Measurements from ENCODE around the gene ZRANB3. TPM values are rescaled to one million over a fixed set of nuclear protein-coding genes. Genes with fewer than 3 reads are reported as not detected.
A peak's percentile ranks its signal among the peaks of the same experiment; 100 is the strongest.
"Not testable (repeated sequence)": the region's sequence is repeated elsewhere in the genome, so short reads cannot be mapped to it uniquely, and the experiment has no call there.

Gene ZRANB3
- total and polyA plus RNA-seq, 7 experiments from 2014 or later, result 4.7 to 7.4 (median 5.6) TPM

- H3K4me1 ChIP-seq (ENCODE audit: control insufficient read depth in 2 of 2, insufficient read depth in 2 of 2, low read length in 2 of 2); H3K9me3 ChIP-seq (ENCODE audit: control insufficient read depth in 2 of 3, low read length in 3 of 3); H3K27ac ChIP-seq (ENCODE audit: low read depth, low read length); H3K27me3 ChIP-seq (ENCODE audit: control insufficient read depth in 2 of 2, insufficient read depth in 2 of 2, low read length in 2 of 2); H3K4me3 Mint-ChIP-seq; POLR2A ChIA-PET; CTCF ChIA-PET; H3K27ac Mint-ChIP-seq; H3K27me3 Mint-ChIP-seq; intact Hi-C loops (cut with micrococcal nuclease); H3K4me3 ChIP-seq (ENCODE audit: low read length); H3K9me3 Mint-ChIP-seq; ATAC-seq; DNase-seq: not testable (repeated sequence)
- peaks cover 6 to 41% (median 22%) of the 10 kb centered on the region in 5 donors for H3K36me3 Mint-ChIP-seq
- H3K4me1 Mint-ChIP-seq, result peaks cover 0 to 19% (median 14%) of the 10 kb centered on the region in 7 donors
- peaks cover 0 to 37% (median 18%) of the 10 kb centered on the region in 3 experiments for H3K36me3 ChIP-seq (ENCODE audit: control insufficient read depth in 2 of 3, insufficient read depth in 3 of 3, low read length in 3 of 3)
Observed at GRCh38 chr2:135121658-135122039, 409.4 kb downstream of the ZRANB3 start.

- Mint-ChIP-seq H3K27ac (peak overlapping the region in 1 of 9 donors; percentile 41), H3K4me1 (peaks cover 0 to 19% (median 14%) of the 10 kb centered on the region in 7 donors), H3K4me3 (no peak overlapping the region), H3K27me3 (no peaks in the 10 kb centered on the region), H3K36me3 (peaks cover 5 to 41% (median 22%) of the 10 kb centered on the region in 5 donors), H3K9me3 (peaks cover 0 to 3% (median 0%) of the 10 kb centered on the region in 11 donors)
- no peak overlapping the region for H3K4me3 ChIP-seq (ENCODE audit: low read length)
- no peaks in the 10 kb centered on the region for H3K9me3 ChIP-seq (ENCODE audit: control insufficient read depth in 2 of 3, low read length in 3 of 3)
- DNase-seq, result no peak
- intact Hi-C loops (cut with micrococcal nuclease), result no loop called here
- no peaks in the 10 kb centered on the region for H3K4me1 ChIP-seq (ENCODE audit: control insufficient read depth in 2 of 2, insufficient read depth in 2 of 2, low read length in 2 of 2)
- no peak overlapping the region for H3K27ac ChIP-seq (ENCODE audit: low read depth, low read length)
- CTCF ChIA-PET, result interaction anchor here (0.7 kb wide), 1 partner anchor 583 kb away, joined by 3 read pairs; no protein-coding TSS in a partner anchor
- peaks cover 0 to 32% (median 15%) of the 10 kb centered on the region in 3 experiments for H3K36me3 ChIP-seq (ENCODE audit: control insufficient read depth in 2 of 3, insufficient read depth in 3 of 3, low read length in 3 of 3)
- no peaks in the 10 kb centered on the region for H3K27me3 ChIP-seq (ENCODE audit: control insufficient read depth in 2 of 2, insufficient read depth in 2 of 2, low read length in 2 of 2)
- POLR2A ChIA-PET, result no interaction called here
- ATAC-seq, result no peak
Observed at GRCh38 chr2:135121016-135121657, 409.9 kb downstream of the ZRANB3 start.

- DNase-seq (no peak), ATAC-seq (no peak)
- H3K27ac Mint-ChIP-seq, result peak overlapping the region in 3 of 9 donors; percentile 16 to 62 (median 21)
- H3K9me3 Mint-ChIP-seq, result peaks cover 0 to 3% (median 0%) of the 10 kb centered on the region in 11 donors
- Histone ChIP-seq H3K36me3 (ENCODE audit: control insufficient read depth in 2 of 3, insufficient read depth in 3 of 3, low read length in 3 of 3) (peaks cover 0 to 34% (median 8%) of the 10 kb centered on the region in 3 experiments), H3K9me3 (ENCODE audit: control insufficient read depth in 2 of 3, low read length in 3 of 3) (no peaks in the 10 kb centered on the region), H3K4me1 (ENCODE audit: control insufficient read depth in 2 of 2, insufficient read depth in 2 of 2, low read length in 2 of 2) (no peaks in the 10 kb centered on the region), H3K27ac (ENCODE audit: low read depth, low read length) (no peak overlapping the region), H3K4me3 (ENCODE audit: low read length) (no peak overlapping the region), H3K27me3 (ENCODE audit: control insufficient read depth in 2 of 2, insufficient read depth in 2 of 2, low read length in 2 of 2) (no peaks in the 10 kb centered on the region)
- no peaks in the 10 kb centered on the region for H3K27me3 Mint-ChIP-seq
- intact Hi-C loops (cut with micrococcal nuclease), result loop anchor here in 1 of 2 donors (10.0 kb wide), 1 partner anchor 115 kb away; no protein-coding TSS in a partner anchor
- ChIA-PET CTCF (no interaction called here), POLR2A (no interaction called here)
- H3K36me3 Mint-ChIP-seq, result peaks cover 4 to 35% (median 18%) of the 10 kb centered on the region in 5 donors
- H3K4me1 Mint-ChIP-seq, result peaks cover 0 to 19% (median 14%) of the 10 kb centered on the region in 7 donors
- H3K4me3 Mint-ChIP-seq, result no peak overlapping the region
Observed at GRCh38 chr2:135119582-135119981, 411.4 kb downstream of the ZRANB3 start.

- Histone ChIP-seq H3K9me3 (ENCODE audit: control insufficient read depth in 2 of 3, low read length in 3 of 3) (no peaks in the 10 kb centered on the region), H3K27me3 (ENCODE audit: control insufficient read depth in 2 of 2, insufficient read depth in 2 of 2, low read length in 2 of 2) (no peaks in the 10 kb centered on the region), H3K4me3 (ENCODE audit: low read length) (no peak overlapping the region), H3K27ac (ENCODE audit: low read depth, low read length) (no peak overlapping the region), H3K4me1 (ENCODE audit: control insufficient read depth in 2 of 2, insufficient read depth in 2 of 2, low read length in 2 of 2) (no peaks in the 10 kb centered on the region), H3K36me3 (ENCODE audit: control insufficient read depth in 2 of 3, insufficient read depth in 3 of 3, low read length in 3 of 3) (peaks cover 0 to 28% (median 21%) of the 10 kb centered on the region in 3 experiments)
- Mint-ChIP-seq H3K4me3 (no peak overlapping the region), H3K27me3 (no peaks in the 10 kb centered on the region), H3K9me3 (peaks cover 0 to 3% (median 0%) of the 10 kb centered on the region in 11 donors), H3K4me1 (peaks cover 0 to 20% (median 14%) of the 10 kb centered on the region in 7 donors), H3K27ac (no peak overlapping the region), H3K36me3 (peaks cover 0 to 44% (median 24%) of the 10 kb centered on the region in 5 donors)
- POLR2A ChIA-PET, result no interaction called here
- intact Hi-C loops (cut with micrococcal nuclease), result loop anchor here in 1 of 2 donors (10.0 kb wide), 1 partner anchor 109 kb away; no protein-coding TSS in a partner anchor
- CTCF ChIA-PET, result no interaction called here
- no peak for ATAC-seq
- DNase-seq, result no peak
Observed at GRCh38 chr2:135113322-135113721, 417.7 kb downstream of the ZRANB3 start.

- peaks cover 0 to 21% (median 13%) of the 10 kb centered on the region in 7 donors for H3K4me1 Mint-ChIP-seq
- H3K36me3 Mint-ChIP-seq, result peaks cover 16 to 55% (median 51%) of the 10 kb centered on the region in 5 donors
- H3K27me3 ChIP-seq (ENCODE audit: control insufficient read depth in 2 of 2, insufficient read depth in 2 of 2, low read length in 2 of 2); ATAC-seq; H3K9me3 ChIP-seq (ENCODE audit: control insufficient read depth in 2 of 3, low read length in 3 of 3); H3K27me3 Mint-ChIP-seq; H3K4me3 Mint-ChIP-seq; DNase-seq; intact Hi-C loops (cut with micrococcal nuclease); H3K4me1 ChIP-seq (ENCODE audit: control insufficient read depth in 2 of 2, insufficient read depth in 2 of 2, low read length in 2 of 2); CTCF ChIA-PET; H3K27ac ChIP-seq (ENCODE audit: low read depth, low read length); H3K27ac Mint-ChIP-seq; H3K4me3 ChIP-seq (ENCODE audit: low read length): not testable (repeated sequence)
- POLR2A ChIA-PET, result interaction anchor here (0.8 kb wide), 1 partner anchor 53 kb away, joined by 3 read pairs; no protein-coding TSS in a partner anchor
- peaks cover 0 to 27% (median 8%) of the 10 kb centered on the region in 11 donors for H3K9me3 Mint-ChIP-seq
- peaks cover 0 to 22% (median 0%) of the 10 kb centered on the region in 3 experiments for H3K36me3 ChIP-seq (ENCODE audit: control insufficient read depth in 2 of 3, insufficient read depth in 3 of 3, low read length in 3 of 3)
Observed at GRCh38 chr2:135105513-135106316, 425.3 kb downstream of the ZRANB3 start.

GRCh38 chr2:135103843-135104242, 427.2 kb downstream of the ZRANB3 start:
- no peaks in the 10 kb centered on the region for H3K4me1 ChIP-seq (ENCODE audit: control insufficient read depth in 2 of 2, insufficient read depth in 2 of 2, low read length in 2 of 2)
- peaks cover 0 to 22% (median 0%) of the 10 kb centered on the region in 3 experiments for H3K36me3 ChIP-seq (ENCODE audit: control insufficient read depth in 2 of 3, insufficient read depth in 3 of 3, low read length in 3 of 3)
- ATAC-seq (no peak), DNase-seq (no peak)
- no peaks in the 10 kb centered on the region for H3K9me3 ChIP-seq (ENCODE audit: control insufficient read depth in 2 of 3, low read length in 3 of 3)
- H3K27ac ChIP-seq (ENCODE audit: low read depth, low read length), result no peak overlapping the region
- Mint-ChIP-seq H3K9me3 (peaks cover 0 to 27% (median 8%) of the 10 kb centered on the region in 11 donors), H3K27ac (peak overlapping the region in 3 of 9 donors; percentile 35 to 73 (median 65)), H3K4me1 (peaks cover 0 to 32% (median 19%) of the 10 kb centered on the region in 7 donors), H3K36me3 (peaks cover 16 to 61% (median 53%) of the 10 kb centered on the region in 5 donors), H3K4me3 (peak overlapping the region in 1 of 10 donors; percentile 44), H3K27me3 (no peaks in the 10 kb centered on the region)
- H3K4me3 ChIP-seq (ENCODE audit: low read length), result no peak overlapping the region
- CTCF ChIA-PET, result no interaction called here
- no peaks in the 10 kb centered on the region for H3K27me3 ChIP-seq (ENCODE audit: control insufficient read depth in 2 of 2, insufficient read depth in 2 of 2, low read length in 2 of 2)
- intact Hi-C loops (cut with micrococcal nuclease), result no loop called here
- POLR2A ChIA-PET, result interaction anchor here (0.7 kb wide), 1 partner anchor 12 kb away, joined by 3 read pairs; no protein-coding TSS in a partner anchor

All from naive thymus-derived CD4-positive, alpha-beta T cell (primary cell).